A549 (cell line): Measurements from ENCODE around the gene FIBP. TPM values are rescaled to one million over a fixed set of nuclear protein-coding genes. Genes with fewer than 3 reads are reported as not detected.

Experiments used
- ATAC-seq, 2 experiments: fragments of 200-7000 bp in 1 of 2; fragments of >200 bp in 1 of 2; cut with Nextera tagmentation in 1 of 2; cut with Tn5 transposase in 1 of 2; 3 replicates each; pipeline versions ENCODE4 v1.8.0 to v1.9.1; 2018 to 2020; ENCODE audit warnings: mild to moderate bottlenecking in 1 of 2, moderate library complexity in 1 of 2
- CTCF ChIA-PET: fragments of 300-600 bp; sonication (Branson Sonifier 250); formaldehyde crosslinking; extraction: SDS; loops from one replicate; lab custom pipeline; 2021; ENCODE audit warnings: antibody characterized with exemption, inconsistent platforms; lab: Yijun Ruan, JAX
- POLR2A ChIA-PET: fragments of 350-600 bp; formaldehyde crosslinking; extraction: SDS; loops from one replicate; lab custom pipeline; 2021; ENCODE audit warnings: antibody characterized with exemption, inconsistent platforms; lab: Yijun Ruan, JAX
- DNase-seq, 2 experiments: peaks; one replicate each; pipeline versions ENCODE4 v3.0.0 to v3.0.0-alpha.2; 2011 to 2016; ENCODE audit warnings: low read depth in 1 of 2, low spot score in 1 of 2
- FAIRE-seq: peaks from 2 replicates; lab custom pipeline; 2011; peaks lifted over from hg19 to GRCh38; lab: Jason Lieb, UNC
- H3K27ac ChIP-seq, 2 experiments: fragments of >200 bp; sonication (Bioruptor Twin); formaldehyde crosslinking; 3 replicates each; pipeline ENCODE4 v1.5.1; 2016 to 2017
- H3K4me1 ChIP-seq: fragments of >200 bp; sonication (Bioruptor Twin); formaldehyde crosslinking; 3 replicates; pipeline ENCODE4 v1.6.1; 2016
- H3K4me2 ChIP-seq: fragments of >200 bp; sonication (Bioruptor Twin); formaldehyde crosslinking; 3 replicates; pipeline ENCODE4 v1.6.1; 2016
- H3K4me3 ChIP-seq: fragments of >200 bp; sonication (Bioruptor Twin); formaldehyde crosslinking; 3 replicates; pipeline ENCODE4 v1.5.1; 2016
- H3K9me3 ChIP-seq: fragments of >200 bp; sonication (Bioruptor Twin); formaldehyde crosslinking; 3 replicates; pipeline ENCODE4 v1.6.1; 2016
- BHLHE40 ChIP-seq: IDR thresholded peaks from 2 replicates; pipeline ENCODE4 v1.6.1; 2012; ENCODE audit warnings: low read depth, low read length, inconsistent platforms
- CBX2 ChIP-seq: fragments of 200-600 bp; sonication (generic); IDR thresholded peaks from 2 replicates; pipeline ENCODE4 v1.6.1; 2016; ENCODE audit warnings: low read depth, mild to moderate bottlenecking, borderline replicate concordance
- CHD2 ChIP-seq: fragments of 150-350 bp; IDR thresholded peaks from 2 replicates; pipeline ENCODE4 v1.6.1; 2014; ENCODE audit warnings: low read length; ENCODE audit not compliant: partially characterized antibody
- EHF ChIP-seq: fragments of 250-450 bp; sonication (Bioruptor Pico); IDR thresholded peaks from 2 replicates; pipeline ENCODE4 v1.5.0; 2020; ENCODE audit warnings: mild to moderate bottlenecking
- ELK1 ChIP-seq: fragments of 150-350 bp; IDR thresholded peaks from 2 replicates; pipeline ENCODE4 v1.6.1; 2014; ENCODE audit warnings: low read depth, mild to moderate bottlenecking, low read length
- ESRRA ChIP-seq: fragments of 150-350 bp; IDR thresholded peaks from 2 replicates; pipeline ENCODE4 v1.6.1; 2014; ENCODE audit warnings: mild to moderate bottlenecking, low read length, borderline replicate concordance
- FOSB ChIP-seq: fragments of 250-450 bp; sonication (Bioruptor Pico); IDR thresholded peaks from 2 replicates; pipeline ENCODE4 v1.5.0; 2020; ENCODE audit warnings: mild to moderate bottlenecking, moderate library complexity
- GATA3 ChIP-seq: IDR thresholded peaks from 2 replicates; pipeline ENCODE4 v1.6.1; 2012; ENCODE audit warnings: borderline replicate concordance
- HDAC2 ChIP-seq: fragments of 200-600 bp; sonication (generic); IDR thresholded peaks from 2 replicates; pipeline ENCODE4 v1.6.1; 2016
- HES2 ChIP-seq: fragments of >200 bp; sonication (Bioruptor Twin); formaldehyde crosslinking; IDR thresholded peaks from 2 replicates; pipeline ENCODE4 v1.6.1; 2016
- HOXB13 ChIP-seq: fragments of 250-450 bp; sonication (Bioruptor Pico); IDR thresholded peaks from 2 replicates; pipeline ENCODE4 v1.5.0; 2020; ENCODE audit warnings: low read depth, mild to moderate bottlenecking, moderate library complexity
- JUNB ChIP-seq: fragments of >200 bp; sonication (Bioruptor Twin); formaldehyde crosslinking; IDR thresholded peaks from 2 replicates; pipeline ENCODE4 v1.6.1; 2016
- KDM1A ChIP-seq: fragments of 200-600 bp; sonication (generic); IDR thresholded peaks from 2 replicates; pipeline ENCODE4 v1.6.1; 2016; ENCODE audit warnings: low read depth, mild to moderate bottlenecking
- MAX ChIP-seq: IDR thresholded peaks from 2 replicates; pipeline ENCODE4 v1.6.1; 2012
- MAZ ChIP-seq: fragments of 150-350 bp; IDR thresholded peaks from 2 replicates; pipeline ENCODE4 v1.6.1; 2014; ENCODE audit warnings: antibody characterized with exemption, low read depth, low read length, borderline replicate concordance
- NPAS2 ChIP-seq: fragments of 250-450 bp; sonication (Bioruptor Pico); IDR thresholded peaks from 2 replicates; pipeline ENCODE4 v1.8.0; 2022; ENCODE audit warnings: mild to moderate bottlenecking, moderate library complexity, borderline replicate concordance
- NR3C1 ChIP-seq: fragments of >200 bp; sonication (Bioruptor Twin); formaldehyde crosslinking; IDR thresholded peaks from 3 replicates; pipeline ENCODE4 v1.6.1; 2017
- POLR2A ChIP-seq: IDR thresholded peaks from 2 replicates; pipeline ENCODE4 v1.6.1; 2012; ENCODE audit warnings: mild to moderate bottlenecking, low read length
- POLR2AphosphoS2 ChIP-seq: conservative IDR thresholded peaks from 2 replicates; pipeline ENCODE4 v1.6.1; 2012; ENCODE audit warnings: low read length, improper control_type of control experiment, inconsistent platforms
- RAD21 ChIP-seq, 2 experiments: fragments of >200 bp in 1 of 2; sonication (Bioruptor Twin) in 1 of 2; formaldehyde crosslinking in 1 of 2; IDR thresholded peaks in 1 of 2; conservative IDR thresholded peaks in 1 of 2; 2 replicates in 1 of 2; 3 replicates in 1 of 2; pipeline ENCODE4 v1.6.1; 2012 to 2018; ENCODE audit warnings: inconsistent platforms in 1 of 2
- RARB ChIP-seq: fragments of 250-450 bp; sonication (Bioruptor Pico); IDR thresholded peaks from 2 replicates; pipeline ENCODE4 v1.8.0; 2021; ENCODE audit warnings: mild to moderate bottlenecking, moderate library complexity
- REST ChIP-seq: fragments of 200-600 bp; sonication (generic); IDR thresholded peaks from 2 replicates; pipeline ENCODE4 v1.6.1; 2016; ENCODE audit warnings: antibody characterized with exemption, mild to moderate bottlenecking, moderate library complexity
- RFX5 ChIP-seq: fragments of 450-650 bp; IDR thresholded peaks from 2 replicates; pipeline ENCODE4 v1.7.1; 2014; ENCODE audit warnings: antibody characterized with exemption, mild to moderate bottlenecking, moderate library complexity
- RNF2 ChIP-seq: fragments of 200-600 bp; sonication (generic); IDR thresholded peaks from 2 replicates; pipeline ENCODE4 v1.6.1; 2016; ENCODE audit warnings: low read depth, mild to moderate bottlenecking, antibody characterized with exemption, moderate library complexity, borderline replicate concordance
- SMC3 ChIP-seq: fragments of >200 bp; sonication (Bioruptor Twin); formaldehyde crosslinking; IDR thresholded peaks from 3 replicates; pipeline ENCODE4 v1.6.1; 2018; ENCODE audit warnings: inconsistent platforms
- TP53 ChIP-seq: fragments of 250-450 bp; sonication (Bioruptor Pico); IDR thresholded peaks from 2 replicates; pipeline ENCODE4 v1.5.0; 2021; ENCODE audit warnings: mild to moderate bottlenecking, moderate library complexity
- ZFP36 ChIP-seq: fragments of 450-650 bp; IDR thresholded peaks from 2 replicates; pipeline ENCODE4 v1.6.1; 2014; ENCODE audit warnings: borderline replicate concordance; ENCODE audit not compliant: partially characterized antibody
- ZNF302 ChIP-seq: fragments of 250-450 bp; sonication (Bioruptor Pico); IDR thresholded peaks from 2 replicates; pipeline ENCODE4 v1.9.0; 2021; ENCODE audit warnings: inconsistent platforms, mild to moderate bottlenecking, moderate library complexity
- ZSCAN20 ChIP-seq: fragments of 250-450 bp; sonication (Bioruptor Pico); IDR thresholded peaks from 2 replicates; pipeline ENCODE4 v1.8.0; 2022; ENCODE audit warnings: mild to moderate bottlenecking, moderate library complexity
- WGBS: methylation state at CpG from one replicate; pipeline ENCODE4 v1.1.6; 2017; ENCODE audit errors: missing lambda C conversion rate; 5-methylcytosine and 5-hydroxymethylcytosine counted together
- polyA plus RNA-seq, 4 experiments: library from polyadenylated mRNA; depleted of rRNA in 3 of 4; stranded (reverse); fragments of >200 nt; fragmentation: RNase III in 1 of 4; extraction: RNeasy Plus Mini Kit Qiagen cat#74134 plus additional on column Dnase treatment in 1 of 4; gene quantifications; 2 replicates in 3 of 4; 3 replicates in 1 of 4; pipeline ENCODE4 v1.2.3, GENCODE V29; 2011 to 2017

Gene FIBP
- polyA plus RNA-seq, 2 of the 4 experiments (the other 2 are of a cell fraction): 60.4 to 72.2 TPM

- no peak for ATAC-seq
- Histone ChIP-seq H3K4me2 (no peak overlapping the region), H3K9me3 (no peaks in the 10 kb centered on the region), H3K4me3 (no peak overlapping the region), H3K27ac (no peak overlapping the region), H3K4me1 (peaks cover 30% of the 10 kb centered on the region)
- POLR2A ChIA-PET: interaction anchor here (0.9 kb wide), 1 partner anchor 26 kb away, joined by 3 read pairs; no protein-coding TSS in a partner anchor
- TF ChIP-seq EHF (CRISPR knock-in tag) (no peak), RNF2 (no peak), HDAC2 (no peak), NPAS2 (CRISPR knock-in tag) (no peak), NR3C1 (no peak), POLR2A (no peak), REST (no peak), BHLHE40 (no peak), ZSCAN20 (CRISPR knock-in tag) (no peak), GATA3 (no peak), RARB (no peak), HES2 (no peak)
- CTCF ChIA-PET: interaction anchor here (0.7 to 20.5 kb wide), 26 partner anchors 8 to 271 kb away, joined by 3 to 618 read pairs (median 14); partner anchors contain the start of genes AP5B1, C11orf68, CFL1 and CTSW
- no peak for DNase-seq
- FAIRE-seq: no peak
- 79% methylated on average over 10 of the region's 12 CpGs for WGBS
Measured at GRCh38 chr11:65885808-65886536, 2.3 kb downstream of the FIBP start.

GRCh38 chr11:65885231-65885630 is 3.0 kb downstream of the FIBP start:
- no peak for DNase-seq
- CTCF ChIA-PET: interaction anchor here (0.9 to 20.5 kb wide), 51 partner anchors 7 to 300 kb away, joined by 3 to 618 read pairs (median 6); partner anchors contain the start of genes AP5B1, BANF1, C11orf68 and CFL1
- no peak overlapping the region for H3K27ac ChIP-seq
- 83% methylated on average over 7 of the region's 7 CpGs for WGBS
- H3K9me3 ChIP-seq: no peaks in the 10 kb centered on the region
- H3K4me2 ChIP-seq: no peak overlapping the region
- H3K4me3 ChIP-seq: no peak overlapping the region
- TF ChIP-seq MAZ (no peak), HOXB13 (CRISPR knock-in tag) (no peak), ZNF302 (no peak), RARB (no peak), KDM1A (no peak), RFX5 (no peak)
- peaks cover 30% of the 10 kb centered on the region for H3K4me1 ChIP-seq
- POLR2A ChIA-PET: interaction anchor here (0.9 to 1.6 kb wide), 6 partner anchors 14 to 174 kb away, joined by 3 to 9 read pairs (median 4); partner anchors contain the start of gene FOSL1
- no peak for ATAC-seq
- FAIRE-seq: no peak

- FAIRE-seq (peak; percentile 80), ATAC-seq (peak; percentile 16 to 49; a peak in 5 of 6 replicates), DNase-seq (peak; percentile 83 to 93)
- no peak overlapping the region for H3K4me3 ChIP-seq
- ChIA-PET POLR2A (interaction anchor here (1.1 to 1.6 kb wide), 5 partner anchors 13 to 173 kb away, joined by 3 to 9 read pairs (median 4); partner anchors contain the start of gene FOSL1), CTCF (interaction anchor here (0.6 to 20.5 kb wide), 65 partner anchors 7 to 368 kb away, joined by 3 to 618 read pairs (median 5); partner anchors contain the start of genes AP5B1, BANF1, C11orf68 and CFL1)
- H3K27ac ChIP-seq: no peak overlapping the region
- H3K9me3 ChIP-seq: no peaks in the 10 kb centered on the region
- H3K4me2 ChIP-seq: no peak overlapping the region
- 17% methylated on average over 8 of the region's 9 CpGs for WGBS
- peaks cover 25% of the 10 kb centered on the region for H3K4me1 ChIP-seq
- TF ChIP-seq MAX (peak; percentile 65), CHD2 (no peak), KDM1A (no peak), JUNB (no peak), TP53 (CRISPR knock-in tag) (no peak), SMC3 (peak; percentile 90), ZFP36 (no peak), RAD21 (conservative IDR thresholded peaks at IDR 0.05 in 1 of 2, IDR thresholded peaks at IDR 0.05 in 1 of 2) (peak; percentile 81 to 84), MAZ (0 out of 2 replicates have a peak, but pooled peaks have one; percentile 43), BHLHE40 (no peak), ELK1 (no peak), GATA3 (no peak), FOSB (CRISPR knock-in tag) (no peak), CBX2 (no peak), POLR2AphosphoS2 (no peak), ESRRA (no peak), EHF (CRISPR knock-in tag) (no peak)
Measured at GRCh38 chr11:65884716-65885092, 3.6 kb downstream of the FIBP start.
